Vein endothelial cell (primary cell): ENCODE results near the gene ZNF438. TPM values are rescaled to one million over a fixed set of nuclear protein-coding genes. Genes with fewer than 3 reads are reported as not detected.

Source experiments
- total RNA-seq: library from RNA; depleted of rRNA; stranded (reverse); fragments of >200 nt; gene quantifications from 2 replicates; pipeline ENCODE4 v1.2.3, GENCODE V29; 2012

The ZNF438 gene
- total RNA-seq: 9.8 and 10.0 TPM in 2 replicates

DNA sequence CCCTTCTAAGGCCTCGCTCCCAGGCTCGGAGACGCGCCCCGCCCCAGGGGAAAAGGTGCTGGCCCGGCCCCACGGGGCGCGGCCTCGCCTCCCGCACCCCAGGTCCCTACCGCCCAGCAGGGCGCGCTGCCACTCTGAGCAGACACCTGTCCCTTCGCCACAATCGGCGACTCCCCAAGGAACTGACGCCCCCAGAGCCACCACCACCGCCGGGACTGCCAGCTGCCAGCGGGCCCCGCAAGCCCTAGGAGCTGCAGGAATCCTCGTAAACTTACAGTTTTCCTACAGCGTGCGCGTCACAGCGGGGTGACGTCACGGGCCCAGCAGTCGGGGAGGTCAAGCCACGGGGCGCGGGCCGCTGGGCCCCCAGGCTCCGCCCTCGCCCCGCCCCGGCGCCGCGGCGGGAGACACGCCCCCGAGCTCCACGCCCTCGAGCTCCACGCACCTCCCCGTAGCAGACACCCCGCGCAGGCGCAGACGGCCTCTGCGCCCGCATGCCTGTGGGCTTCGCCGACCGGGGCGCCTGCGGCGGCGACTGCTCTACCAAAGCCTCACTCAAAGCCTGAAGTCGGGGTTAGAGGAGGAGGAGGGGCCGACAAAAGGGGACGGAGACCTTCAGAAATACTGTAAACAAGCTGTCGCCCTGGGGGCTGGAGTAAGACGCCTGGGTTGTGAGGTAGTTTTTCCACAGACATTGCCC lies at the start of gene ZNF438:
ZNF438 (minus strand) TSS at position 308 of the 700 bp plus-strand sequence. CDS start 154,831 bp downstream, outside the sequence.

